ENCODE measurements around the gene TMX2. TPM values are rescaled to one million over a fixed set of nuclear protein-coding genes. Genes with fewer than 3 reads are reported as not detected.

TMX2 gene
- total and polyA plus RNA-seq, 7 donors = 31.5 to 192 (median 64.6) TPM

DNA sequence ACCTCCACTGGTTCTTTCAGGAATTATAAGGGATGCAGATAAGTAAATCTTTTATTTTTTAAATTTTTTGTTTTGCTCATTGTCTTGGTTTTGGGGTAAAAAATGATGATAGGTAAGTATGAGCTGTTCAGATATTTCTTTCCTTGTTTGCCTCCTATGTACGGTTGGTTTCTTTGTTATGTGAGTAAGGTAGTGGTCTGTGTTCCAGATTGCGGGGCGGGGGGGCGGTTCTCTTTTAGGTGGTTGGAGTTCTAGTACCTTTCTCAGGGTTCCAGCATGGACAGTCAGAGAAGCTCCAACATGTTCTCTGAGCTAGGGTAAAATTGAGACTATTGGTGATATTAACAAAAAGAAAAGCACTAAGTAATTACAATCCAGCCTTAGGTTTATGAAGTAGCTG lies 51.6 kb downstream of the TMX2 start:
- H3K9me3 ChIP-seq = no peaks in the 10 kb centered on the region
- peak overlapping the region; percentile 83 for H3K4me3 ChIP-seq
- H3K27ac ChIP-seq = peak overlapping the region; percentile 51
- ATAC-seq (no peak), DNase-seq (no peak)
- TF ChIP-seq CTCF (IDR thresholded peaks at IDR 0.05) = no peak
- H3K27me3 ChIP-seq (ENCODE audit: insufficient read depth in 3 of 3, low read length in 2 of 3) = no peaks in the 10 kb centered on the region
- WGBS, 3 donors = 16 to 32% (median 28%) methylated on average over 4 of the region's 4 CpGs
- H3K36me3 ChIP-seq (ENCODE audit: insufficient read depth in 1 of 2, low read depth in 1 of 2) = no peaks in the 10 kb centered on the region
- intact Hi-C loops (cut with DNase I) = loop anchor here in 1 of 2 donors (5.0 kb wide), 1 partner anchor 38 kb away; no protein-coding TSS in a partner anchor
- H3K4me1 ChIP-seq = peaks cover 39% of the 10 kb centered on the region

- ATAC-seq (no peak), DNase-seq (no peak)
- peak overlapping the region; percentile 83 for H3K4me3 ChIP-seq
- no peaks in the 10 kb centered on the region for H3K36me3 ChIP-seq (ENCODE audit: insufficient read depth in 1 of 2, low read depth in 1 of 2)
- intact Hi-C loops (cut with DNase I) = loop anchor here in 1 of 2 donors (5.0 kb wide), 1 partner anchor 38 kb away; no protein-coding TSS in a partner anchor
- peak overlapping the region; percentile 51 for H3K27ac ChIP-seq
- H3K27me3 ChIP-seq (ENCODE audit: insufficient read depth in 3 of 3, low read length in 2 of 3) = no peaks in the 10 kb centered on the region
- WGBS, 3 donors = 6 to 8% (median 8%) methylated on average over 2 of the region's 2 CpGs
- no peak for TF ChIP-seq CTCF (IDR thresholded peaks at IDR 0.05)
- no peaks in the 10 kb centered on the region for H3K9me3 ChIP-seq
- H3K4me1 ChIP-seq = peaks cover 44% of the 10 kb centered on the region
Observed at GRCh38 chr11:57764566-57764965, 52.2 kb downstream of the TMX2 start.

DNA sequence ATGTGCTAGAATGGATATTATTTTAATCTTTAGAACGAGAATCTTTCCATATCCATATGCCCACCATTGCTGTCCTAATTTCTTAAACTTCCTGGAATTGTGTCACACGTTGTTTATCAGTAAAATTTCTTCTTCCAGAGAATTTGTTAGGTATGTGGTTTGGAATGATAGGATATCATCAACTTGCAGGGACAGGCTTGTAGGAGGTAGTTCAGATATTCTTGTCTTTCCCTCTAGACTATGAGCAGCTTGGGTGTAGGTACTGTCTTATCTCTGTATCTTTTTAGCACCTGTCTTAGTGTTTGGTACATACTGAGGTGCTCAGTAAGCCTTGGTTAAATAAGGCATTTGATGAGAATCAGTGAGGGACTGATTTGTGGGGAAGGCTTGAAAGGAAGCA lies 52.6 kb downstream of the TMX2 start:
- H3K27me3 ChIP-seq (ENCODE audit: insufficient read depth in 3 of 3, low read length in 2 of 3) = no peaks in the 10 kb centered on the region
- H3K4me3 ChIP-seq = peak overlapping the region; percentile 83
- WGBS, 3 donors = 16 to 35% (median 24%) methylated on average over 2 of the region's 2 CpGs
- H3K4me1 ChIP-seq = peaks cover 48% of the 10 kb centered on the region
- no peaks in the 10 kb centered on the region for H3K36me3 ChIP-seq (ENCODE audit: insufficient read depth in 1 of 2, low read depth in 1 of 2)
- ATAC-seq (no peak), DNase-seq (no peak)
- intact Hi-C loops (cut with DNase I) = loop anchor here in 1 of 2 donors (5.0 kb wide), 1 partner anchor 37 kb away; no protein-coding TSS in a partner anchor
- no peak for TF ChIP-seq CTCF (IDR thresholded peaks at IDR 0.05)
- peak overlapping the region; percentile 51 for H3K27ac ChIP-seq
- H3K9me3 ChIP-seq = no peaks in the 10 kb centered on the region

DNA sequence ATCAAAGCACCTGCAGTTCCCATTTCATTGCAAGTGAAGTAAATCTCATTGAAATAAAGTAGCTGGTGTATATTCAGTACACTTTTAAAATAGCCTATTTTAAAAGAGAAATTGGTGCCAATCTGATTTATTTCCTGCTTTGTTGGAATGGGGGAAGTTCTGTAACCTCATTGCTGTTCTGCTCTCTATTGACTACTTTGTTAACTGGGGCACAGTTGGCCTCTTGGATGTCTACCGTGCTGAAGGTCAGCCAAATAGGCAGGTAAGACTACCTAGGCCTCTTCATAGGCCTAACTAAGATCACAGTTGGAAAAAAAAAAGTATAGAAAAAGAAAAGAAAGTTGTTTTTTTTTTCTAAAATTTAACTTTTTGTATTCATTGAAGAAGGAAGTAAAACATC lies 58.4 kb downstream of the TMX2 start:
- Histone ChIP-seq H3K4me1 (peaks cover 67% of the 10 kb centered on the region), H3K4me3 (no peak overlapping the region), H3K27me3 (ENCODE audit: insufficient read depth in 3 of 3, low read length in 2 of 3) (no peaks in the 10 kb centered on the region), H3K9me3 (no peaks in the 10 kb centered on the region), H3K36me3 (ENCODE audit: insufficient read depth in 1 of 2, low read depth in 1 of 2) (no peaks in the 10 kb centered on the region), H3K27ac (no peak overlapping the region)
- no peak for ATAC-seq
- DNase-seq = no peak
- intact Hi-C loops (cut with DNase I) = no loop called here
- no peak for TF ChIP-seq CTCF (IDR thresholded peaks at IDR 0.05)
- 23 to 36% (median 25%) methylated on average over 1 of the region's 1 CpG for WGBS, 3 donors

- intact Hi-C loops (cut with DNase I) = no loop called here
- no peak overlapping the region for H3K27ac ChIP-seq
- peaks cover 67% of the 10 kb centered on the region for H3K4me1 ChIP-seq
- no peaks in the 10 kb centered on the region for H3K27me3 ChIP-seq (ENCODE audit: insufficient read depth in 3 of 3, low read length in 2 of 3)
- DNase-seq = no peak
- no peak overlapping the region for H3K4me3 ChIP-seq
- no peak for TF ChIP-seq CTCF (IDR thresholded peaks at IDR 0.05)
- H3K36me3 ChIP-seq (ENCODE audit: insufficient read depth in 1 of 2, low read depth in 1 of 2) = no peaks in the 10 kb centered on the region
- no peaks in the 10 kb centered on the region for H3K9me3 ChIP-seq
- 85 to 91% (median 88%) methylated on average over 3 of the region's 3 CpGs for WGBS, 3 donors
- ATAC-seq = no peak
Observed at GRCh38 chr11:57771365-57771764, 59.0 kb downstream of the TMX2 start.
